ENCODE measurements around the gene CBL.

DNA sequence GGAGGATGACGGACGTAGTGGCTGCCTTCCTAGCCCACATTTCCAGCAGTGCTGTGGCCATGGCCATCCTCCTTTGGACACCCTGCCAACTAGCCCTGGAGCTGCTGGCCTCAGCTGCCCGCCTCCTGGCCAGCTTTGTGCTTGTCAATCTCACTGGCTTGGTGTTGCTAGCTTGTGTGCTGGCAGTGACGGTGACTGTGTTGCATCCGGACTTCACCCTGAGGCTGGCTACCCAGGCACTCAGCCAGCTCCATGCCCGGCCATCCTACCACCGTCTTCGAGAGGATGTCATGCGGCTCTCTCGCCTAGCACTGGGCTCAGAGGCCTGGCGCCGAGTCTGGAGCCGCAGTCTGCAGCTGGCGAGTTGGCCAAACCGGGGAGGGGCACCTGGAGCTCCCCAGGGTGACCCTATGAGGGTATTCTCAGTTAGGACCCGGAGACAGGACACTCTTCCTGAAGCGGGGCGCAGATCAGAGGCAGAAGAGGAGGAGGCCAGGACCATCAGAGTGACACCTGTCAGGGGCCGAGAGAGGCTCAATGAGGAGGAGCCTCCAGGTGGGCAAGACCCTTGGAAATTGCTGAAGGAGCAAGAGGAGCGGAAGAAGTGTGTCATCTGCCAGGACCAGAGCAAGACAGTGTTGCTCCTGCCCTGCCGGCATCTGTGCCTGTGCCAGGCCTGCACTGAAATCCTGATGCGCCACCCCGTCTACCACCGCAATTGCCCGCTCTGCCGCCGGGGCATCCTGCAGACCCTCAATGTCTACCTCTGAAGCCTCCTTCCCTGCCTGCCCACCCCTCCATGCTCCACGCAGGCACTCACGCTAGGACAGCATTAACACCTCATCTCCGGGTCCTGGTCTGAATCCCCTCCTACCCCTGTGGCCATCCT lies 129.8 kb downstream of the CBL start:
- TF ChIP-seq POLR2A (IDR thresholded peaks at IDR 0.05; ENCODE audit: low read depth, low read length) (no peak), TAF1 (IDR thresholded peaks at IDR 0.05; ENCODE audit: low read depth, low read length) (no peak), POLR2AphosphoS5 (IDR thresholded peaks at IDR 0.05; ENCODE audit: low read depth, low read length) (no peak), SPI1 (IDR thresholded peaks at IDR 0.05; ENCODE audit: low read depth, low read length) (no peak), PAX5 (IDR thresholded peaks at IDR 0.05; ENCODE audit: insufficient read depth, low read length, severe bottlenecking) (no peak), POU2F2 (IDR thresholded peaks at IDR 0.05; ENCODE audit: low read depth, low read length) (no peak)

Measured in GM12891 (cell line).